GM21825 (cell line): ENCODE measurements around the gene PTPRK.
"Not testable (repeated sequence)": the region's sequence is repeated elsewhere in the genome, so short reads cannot be mapped to it uniquely, and the experiment has no call there.

Source experiments
- ATAC-seq: cut with Tn5 transposase; IDR thresholded peaks from one replicate; pipeline ENCODE4 v1.9.1; 2021; ENCODE audit warnings: mild to moderate bottlenecking, moderate library complexity; ENCODE audit not compliant: unreplicated experiment

The PTPRK gene

GRCh38 chr6:128446497-128446896 is 73.9 kb downstream of the PTPRK start:
- no peak for ATAC-seq

GRCh38 chr6:128443553-128443952 is 76.8 kb downstream of the PTPRK start:
- no peak for ATAC-seq

GRCh38 chr6:128439627-128440026 is 80.8 kb downstream of the PTPRK start:
- ATAC-seq: no peak

GRCh38 chr6:128438393-128438792 is 82.0 kb downstream of the PTPRK start:
- ATAC-seq: no peak

- no peak for ATAC-seq
These were observed 82.7 kb downstream of the PTPRK start for GRCh38 chr6:128437685-128438084.

GRCh38 chr6:128434752-128435151 is 85.6 kb downstream of the PTPRK start:
- ATAC-seq: not testable (repeated sequence)

- ATAC-seq: no peak
These were observed 88.0 kb downstream of the PTPRK start for GRCh38 chr6:128432394-128432793.

GRCh38 chr6:128427139-128427538 is 93.3 kb downstream of the PTPRK start:
- no peak for ATAC-seq

- ATAC-seq: no peak
These were observed 94.5 kb downstream of the PTPRK start for GRCh38 chr6:128425856-128426255.

- ATAC-seq: no peak
These were observed 97.5 kb downstream of the PTPRK start for GRCh38 chr6:128422871-128423270.

GRCh38 chr6:128422200-128422599 is 98.2 kb downstream of the PTPRK start:
- no peak for ATAC-seq

GRCh38 chr6:128421788-128422187 is 98.6 kb downstream of the PTPRK start:
- ATAC-seq: no peak

GRCh38 chr6:128417698-128418097 is 102.7 kb downstream of the PTPRK start:
- no peak for ATAC-seq

GRCh38 chr6:128415387-128415786 is 105.0 kb downstream of the PTPRK start:
- ATAC-seq: no peak

GRCh38 chr6:128414943-128415342 is 105.5 kb downstream of the PTPRK start:
- ATAC-seq: no peak

GRCh38 chr6:128413291-128413690 is 107.1 kb downstream of the PTPRK start:
- ATAC-seq: no peak

GRCh38 chr6:128412680-128413079 is 107.7 kb downstream of the PTPRK start:
- no peak for ATAC-seq

GRCh38 chr6:128410584-128410983 is 109.8 kb downstream of the PTPRK start:
- ATAC-seq: no peak

- no peak for ATAC-seq
These were observed 111.4 kb downstream of the PTPRK start for GRCh38 chr6:128409003-128409402.

GRCh38 chr6:128406453-128406852 is 113.9 kb downstream of the PTPRK start:
- no peak for ATAC-seq

GRCh38 chr6:128403618-128404444 is 116.6 kb downstream of the PTPRK start:
- ATAC-seq: peak; percentile 46

GRCh38 chr6:128400875-128401274 is 119.5 kb downstream of the PTPRK start:
- no peak for ATAC-seq

- no peak for ATAC-seq
These were observed 122.4 kb downstream of the PTPRK start for GRCh38 chr6:128397996-128398395.
